HG03097 (cell line): ENCODE measurements around the gene OR8D4.
"Not testable (repeated sequence)": the region's sequence is repeated elsewhere in the genome, so short reads cannot be mapped to it uniquely, and the experiment has no call there.

ENCODE experiments used
- ATAC-seq: cut with Tn5 transposase; IDR thresholded peaks from one replicate; pipeline ENCODE4 v1.9.1; 2021; ENCODE audit not compliant: unreplicated experiment, low FRiP score

The OR8D4 gene

DNA sequence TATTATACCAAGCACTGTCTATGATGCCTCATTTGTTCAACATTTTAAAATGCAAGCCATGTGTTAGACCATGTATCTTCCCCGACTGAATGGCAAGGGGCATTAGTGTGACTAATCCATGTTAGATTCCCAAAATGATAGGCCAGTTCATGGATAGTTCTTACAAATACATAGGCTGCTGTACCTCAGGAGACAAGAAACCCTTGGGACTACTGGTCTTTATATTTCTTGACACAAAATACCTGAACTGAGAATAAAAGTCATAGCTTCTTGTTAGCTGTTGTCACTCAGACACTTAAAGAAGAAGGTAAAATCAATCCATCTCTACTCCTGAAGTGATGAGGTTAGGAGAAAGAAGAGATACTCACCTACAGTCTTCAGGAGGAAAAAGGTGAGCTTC, at the start of gene OR8D4:
TSS of gene OR8D4 (plus strand) at position 301 of the 400 bp plus-strand sequence. CDS start 4,265 bp downstream, outside the sequence.
- ATAC-seq: no peak

- no peak for ATAC-seq
Measured at GRCh38 chr11:123852321-123852720, 49.6 kb upstream of the OR8D4 start.

- ATAC-seq: no peak
Measured at GRCh38 chr11:123853038-123853437, 48.9 kb upstream of the OR8D4 start.

- no peak for ATAC-seq
Measured at GRCh38 chr11:123856444-123856843, 45.5 kb upstream of the OR8D4 start.

DNA sequence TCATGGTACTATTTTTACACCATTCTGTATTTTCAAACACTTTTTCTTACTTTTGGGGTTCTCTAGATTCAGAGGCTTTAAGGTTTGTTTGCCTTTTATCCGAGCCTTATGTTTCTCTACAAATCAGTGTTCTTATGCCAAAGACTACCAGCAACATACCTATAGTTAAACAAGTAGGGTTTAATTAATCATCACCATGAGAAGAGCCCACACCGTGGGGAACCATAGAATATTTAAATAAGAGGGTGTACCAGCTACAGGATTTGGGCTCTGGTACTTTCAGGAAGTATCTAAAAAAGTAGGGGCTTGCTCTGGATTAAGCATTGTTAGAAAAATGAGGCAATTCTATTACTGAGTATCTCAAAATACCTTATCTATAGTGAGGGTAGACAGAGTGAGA, 42.2 kb upstream of the OR8D4 start:
- ATAC-seq: no peak

- ATAC-seq: not testable (repeated sequence)
Measured at GRCh38 chr11:123865293-123865692, 36.7 kb upstream of the OR8D4 start.

- ATAC-seq: not testable (repeated sequence)
Measured at GRCh38 chr11:123867795-123868194, 34.2 kb upstream of the OR8D4 start.

DNA sequence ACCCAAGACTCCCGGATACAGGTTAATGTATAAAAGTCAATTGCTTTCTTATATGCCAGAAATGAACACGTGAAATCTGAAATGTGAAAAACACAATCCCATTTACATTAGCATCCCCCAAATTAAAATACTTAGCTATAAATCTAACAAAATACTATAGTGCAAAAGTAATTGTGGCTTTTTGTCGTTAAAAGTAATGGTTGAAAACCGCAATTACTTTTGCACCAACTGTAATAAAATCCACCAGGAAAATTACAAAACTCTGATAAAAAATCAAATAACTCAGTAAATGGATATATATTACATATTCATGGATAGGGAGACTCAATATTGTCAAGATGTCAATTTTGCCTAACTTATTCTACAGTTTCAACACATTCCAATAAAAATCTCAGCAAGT, 21.1 kb upstream of the OR8D4 start:
- no peak for ATAC-seq

- ATAC-seq: no peak
Measured at GRCh38 chr11:123885570-123885969, 16.4 kb upstream of the OR8D4 start, which contains the start of gene TMEM225. Gene TMEM225, minus strand, starts transcription at chr11:123885670. Its CDS starts 245 bp downstream, at chr11:123885425.

GRCh38 chr11:123892031-123892430, 9.9 kb upstream of the OR8D4 start:
- ATAC-seq: no peak

- ATAC-seq: no peak
Measured at GRCh38 chr11:123899792-123900191, 2.2 kb upstream of the OR8D4 start.

DNA sequence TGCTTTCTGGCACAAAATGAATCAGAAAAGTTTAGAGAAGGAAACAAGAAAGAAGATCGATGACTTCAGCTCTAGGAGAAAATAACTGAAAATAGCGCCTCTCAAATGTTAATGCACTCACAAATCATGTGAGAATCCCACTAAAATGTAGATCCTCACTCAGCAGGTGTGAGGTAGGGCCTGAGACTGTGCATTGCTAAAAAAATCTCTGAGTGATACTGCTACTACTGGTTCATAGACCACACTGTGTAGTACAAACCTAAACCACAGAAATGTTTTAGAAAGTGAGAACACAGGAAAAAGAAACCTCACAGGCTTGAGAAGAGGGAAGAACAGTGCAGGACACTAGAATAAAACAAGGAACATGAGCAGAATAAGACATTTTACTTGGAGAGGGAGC, 2.0 kb downstream of the OR8D4 start:
- no peak for ATAC-seq

DNA sequence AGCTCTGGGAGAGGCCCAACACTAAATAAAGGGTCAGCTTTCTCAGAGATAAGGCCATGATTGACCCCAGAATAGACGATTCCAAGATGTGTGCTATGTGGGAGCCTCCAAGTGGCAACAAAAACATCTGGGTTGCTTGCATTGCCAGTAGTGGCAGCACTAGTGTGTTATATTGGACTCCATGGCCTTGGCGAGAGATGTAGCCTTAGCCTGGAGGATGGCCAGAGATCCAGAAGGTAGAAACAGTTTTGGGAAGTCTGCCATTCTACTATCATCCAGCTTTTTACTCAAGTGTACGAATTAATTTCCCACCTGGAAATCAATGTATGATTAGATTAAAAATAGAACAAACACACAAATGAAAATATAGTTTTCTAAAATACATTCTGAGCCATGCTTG, 3.0 kb downstream of the OR8D4 start:
- no peak for ATAC-seq

DNA sequence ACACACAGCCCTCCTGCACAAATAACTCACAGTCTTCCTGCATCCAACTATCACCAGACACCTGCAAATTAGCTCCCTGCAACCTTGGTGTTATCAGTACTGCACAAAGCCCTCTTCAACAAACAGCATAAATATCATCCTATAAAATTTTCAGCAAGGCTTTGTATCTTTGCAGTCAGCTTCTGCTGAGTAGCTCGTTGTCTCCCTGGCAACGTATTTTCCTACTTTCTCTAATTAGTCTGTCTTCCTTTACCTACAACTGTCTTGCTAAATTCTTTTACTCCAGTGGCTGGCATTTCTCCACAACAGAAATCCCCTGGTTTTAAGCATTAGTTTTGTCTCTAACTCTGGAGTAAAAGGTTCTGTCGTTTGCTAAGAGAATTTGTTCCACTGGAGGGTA, 3.9 kb downstream of the OR8D4 start:
- ATAC-seq: no peak

DNA sequence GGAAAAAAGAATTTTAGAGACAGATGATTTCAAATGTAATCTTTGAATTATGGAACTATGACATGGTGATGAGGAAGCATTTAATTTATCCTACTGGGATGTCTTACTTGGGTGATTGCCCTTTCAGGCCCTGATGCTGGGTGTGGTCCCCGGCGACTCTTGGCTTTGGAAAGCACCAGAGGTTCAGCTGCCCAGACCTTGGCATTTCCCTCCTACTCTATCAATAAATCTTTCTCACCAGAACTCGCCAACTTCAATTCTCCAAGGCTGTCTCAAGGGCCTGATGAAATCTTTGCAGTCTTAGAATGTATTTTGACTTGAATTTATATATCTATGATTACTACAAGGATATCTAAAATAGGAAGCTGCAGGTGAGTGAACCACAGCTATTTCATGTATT, 19.0 kb downstream of the OR8D4 start:
- ATAC-seq: no peak

GRCh38 chr11:123924027-123924426, 22.1 kb downstream of the OR8D4 start:
- no peak for ATAC-seq

DNA sequence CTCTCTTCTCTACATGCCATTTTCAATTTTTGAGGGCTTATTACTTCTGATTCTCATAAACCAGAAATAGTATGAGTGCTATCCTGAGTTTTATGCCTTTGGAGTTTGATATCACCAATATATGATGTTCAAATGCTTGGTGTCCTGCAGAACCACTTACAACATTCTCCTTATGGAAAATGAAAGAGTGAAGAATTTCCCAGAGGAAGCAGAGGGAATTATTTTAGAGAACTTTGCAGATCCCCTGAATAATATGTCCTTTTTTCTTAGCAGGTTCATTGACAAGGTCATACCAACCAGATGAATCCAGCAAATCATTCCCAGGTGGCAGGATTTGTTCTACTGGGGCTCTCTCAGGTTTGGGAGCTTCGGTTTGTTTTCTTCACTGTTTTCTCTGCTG, 37.4 kb downstream of the OR8D4 start, which contains the start of gene OR4D5:
TSS of gene OR4D5 (plus strand) at position 301 of the 400 bp plus-strand sequence. CDS start at position 301, 0 bp downstream.
- no peak for ATAC-seq

DNA sequence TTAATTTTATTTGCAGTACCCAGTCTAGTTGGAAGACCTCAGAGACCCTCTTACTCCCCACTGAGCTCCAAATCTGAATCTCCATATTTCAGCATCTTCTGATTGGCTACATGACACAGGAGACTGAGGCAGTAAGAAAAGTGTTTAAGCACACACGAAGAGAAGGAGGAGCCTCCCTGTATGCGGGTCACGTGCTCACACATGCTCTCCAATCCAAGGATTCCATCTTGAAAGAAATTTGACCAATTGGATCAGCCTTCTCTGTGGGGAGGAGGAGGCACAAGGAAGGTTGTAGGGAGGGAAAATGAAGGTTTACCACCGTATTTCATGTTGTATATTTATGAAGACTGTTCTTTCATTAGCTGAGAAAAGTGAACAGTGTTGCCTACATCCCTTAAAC, 40.4 kb downstream of the OR8D4 start:
- ATAC-seq: no peak

DNA sequence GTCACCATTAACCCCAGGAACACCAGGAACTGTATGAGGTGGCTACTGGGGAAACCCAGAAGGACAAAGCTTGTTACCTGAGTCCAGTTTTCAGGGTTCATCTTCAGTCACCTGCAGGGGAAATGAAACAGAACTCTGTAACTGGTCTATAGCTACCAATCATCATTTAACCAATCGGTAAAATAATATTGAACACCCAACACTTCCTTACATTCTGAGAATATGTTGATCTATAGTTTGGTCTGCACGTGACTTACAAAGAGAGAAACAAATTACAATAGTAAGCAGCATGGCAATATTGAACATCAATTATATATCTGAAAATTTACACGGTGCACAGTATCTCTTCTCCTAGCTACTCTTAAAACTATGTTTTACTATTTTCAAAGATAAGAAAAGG, 41.8 kb downstream of the OR8D4 start, which contains the start of gene OR6T1:
TSS of gene OR6T1 (minus strand) at position 101 of the 400 bp plus-strand sequence. CDS start at position 101, 0 bp downstream.
- ATAC-seq: no peak

DNA sequence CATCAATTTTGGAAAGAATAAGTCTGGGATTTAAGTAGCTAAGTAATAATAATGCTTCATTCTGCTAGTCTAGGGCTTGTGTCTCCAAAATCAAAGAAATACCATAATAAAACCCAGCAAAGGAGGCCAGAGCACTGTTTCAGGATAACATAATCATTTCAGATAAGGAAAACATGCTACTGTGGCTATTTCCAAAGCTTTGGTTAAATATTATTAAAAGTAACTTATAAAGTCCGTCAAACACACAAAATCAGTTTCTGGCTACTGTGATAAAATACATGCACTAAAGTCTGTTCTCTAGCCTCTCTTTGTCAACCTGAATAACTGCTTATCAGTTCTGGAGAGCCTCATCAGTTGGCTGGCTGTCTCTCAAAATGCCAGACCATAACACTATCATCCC, 43.2 kb downstream of the OR8D4 start:
- ATAC-seq: no peak

- no peak for ATAC-seq
Measured at GRCh38 chr11:123956752-123957151, 54.8 kb downstream of the OR8D4 start.
